GM12878 (cell line): ENCODE measurements around the gene SLC6A11. TPM values are rescaled to one million over a fixed set of nuclear protein-coding genes. Genes with fewer than 3 reads are reported as not detected.

Experiments used
- ATAC-seq: fragments of 200-7000 bp; cut with Tn5 transposase; 3 replicates; pipeline ENCODE4 v1.9.1; 2020; ENCODE audit warnings: mild to moderate bottlenecking, moderate library complexity
- BruUV-seq: library from RNA; stranded (reverse); fragments of 400-500 nt; replicated peaks from 2 replicates; lab custom pipeline; 2021; lab: Mats Ljungman, UMichigan
- CTCF ChIA-PET: fragments of 300-600 bp; sonication (Branson Sonifier 250); formaldehyde crosslinking; extraction: SDS; loops from one replicate; lab custom pipeline; 2021; ENCODE audit warnings: inconsistent platforms; lab: Yijun Ruan, JAX
- POLR2A ChIA-PET: fragments of 350-600 bp; formaldehyde crosslinking; extraction: SDS; loops from one replicate; lab custom pipeline; 2021; ENCODE audit warnings: inconsistent platforms; lab: Charles Lee
- RAD21 ChIA-PET: fragments of 300-600 bp; sonication (Branson Sonifier 250); formaldehyde crosslinking; loops from one replicate; lab custom pipeline; 2023; ENCODE audit warnings: antibody characterized with exemption; ENCODE audit not compliant: unreplicated experiment; lab: Charles Lee
- SMC1A ChIA-PET: fragments of 300-600 bp; sonication (Branson Sonifier 250); formaldehyde crosslinking; loops from one replicate; lab custom pipeline; 2023; ENCODE audit not compliant: unreplicated experiment, uncharacterized antibody; lab: Charles Lee
- DNase-seq: peaks from one replicate; pipeline ENCODE4 v3.0.0-alpha.2; 2011; ENCODE audit warnings: low read depth, low spot score
- FAIRE-seq: peaks from 3 replicates; lab custom pipeline; 2011; peaks lifted over from hg19 to GRCh38; lab: Jason Lieb, UNC
- H2AFZ ChIP-seq: 2 replicates; pipeline ENCODE4 v1.6.0; 2011; ENCODE audit warnings: low read depth, low read length, control low read depth; ENCODE audit not compliant: control insufficient read depth
- H3K27ac ChIP-seq: 2 replicates; pipeline ENCODE4 v1.5.1; 2011; ENCODE audit warnings: control low read depth; ENCODE audit not compliant: control insufficient read depth, insufficient read depth
- H3K27me3 ChIP-seq, 2 experiments: replicated peaks in 1 of 2; 2 replicates each; pipeline versions ENCODE4 v1.6.0 to v1.6.1; 2011; ENCODE audit warnings: low read length in 1 of 2; ENCODE audit not compliant: control insufficient read depth in 2 of 2, insufficient read depth in 2 of 2
- H3K36me3 ChIP-seq, 2 experiments: 2 replicates each; pipeline ENCODE4 v1.5.1; 2011; ENCODE audit warnings: low read length in 1 of 2; ENCODE audit not compliant: control insufficient read depth in 2 of 2, insufficient read depth in 2 of 2
- H3K4me1 ChIP-seq: 2 replicates; pipeline ENCODE4 v1.6.1; 2011; ENCODE audit warnings: mild to moderate bottlenecking, low read length, moderate library complexity, mixed read lengths; ENCODE audit not compliant: control insufficient read depth, insufficient read depth
- H3K4me2 ChIP-seq: 2 replicates; pipeline ENCODE4 v1.6.0; 2011; ENCODE audit warnings: control low read depth; ENCODE audit not compliant: control insufficient read depth, insufficient read depth
- H3K4me3 ChIP-seq: fragments of 200-600 bp; sonication (generic); 2 replicates; pipeline ENCODE4 v1.5.1; 2016
- H3K79me2 ChIP-seq: 2 replicates; pipeline ENCODE4 v1.6.0; 2011; ENCODE audit warnings: low read length; ENCODE audit not compliant: control insufficient read depth, insufficient read depth
- H3K9ac ChIP-seq: 2 replicates; pipeline ENCODE4 v1.8.0; 2011; ENCODE audit warnings: low read length, control low read depth, mixed read lengths; ENCODE audit not compliant: control insufficient read depth, insufficient read depth
- H3K9me3 ChIP-seq: replicated peaks from 3 replicates; pipeline ENCODE4 v1.5.1; 2011; ENCODE audit warnings: mild to moderate bottlenecking, low read length; ENCODE audit not compliant: control insufficient read depth, insufficient read depth
- H4K20me1 ChIP-seq: 2 replicates; pipeline ENCODE4 v1.6.0; 2011; ENCODE audit not compliant: control insufficient read depth, insufficient read depth
- ATF7 ChIP-seq: fragments of 450-650 bp; IDR thresholded peaks from 2 replicates; pipeline ENCODE4 v1.6.1; 2016; ENCODE audit warnings: low read depth, mild to moderate bottlenecking
- EP300 ChIP-seq, 2 experiments: fragments of 150-350 bp in 1 of 2; IDR thresholded peaks; 2 replicates each; pipeline ENCODE4 v1.6.1; 2011 to 2012; ENCODE audit warnings: low read depth in 2 of 2, low read length in 2 of 2, borderline replicate concordance in 1 of 2, improper control_type of control experiment in 1 of 2, inconsistent platforms in 1 of 2; ENCODE audit not compliant: control insufficient read depth in 1 of 2
- GABPA ChIP-seq: IDR thresholded peaks from 2 replicates; pipeline ENCODE4 v1.6.1; 2014; ENCODE audit warnings: antibody characterized with exemption, low read depth, mild to moderate bottlenecking, inconsistent platforms
- HDAC6 ChIP-seq: fragments of 200-600 bp; sonication (generic); IDR thresholded peaks from one replicate; pipeline ENCODE4 v1.8.0; 2017; ENCODE audit warnings: antibody characterized with exemption; ENCODE audit not compliant: unreplicated experiment
- LARP7 ChIP-seq: fragments of 450-650 bp; IDR thresholded peaks from 2 replicates; pipeline ENCODE4 v1.6.1; 2017; ENCODE audit warnings: mild to moderate bottlenecking
- MYB ChIP-seq: fragments of 150-350 bp; IDR thresholded peaks from 2 replicates; pipeline ENCODE4 v1.6.1; 2014; ENCODE audit warnings: mild to moderate bottlenecking, low read depth, low read length, borderline replicate concordance
- SMAD5 ChIP-seq: IDR thresholded peaks from 2 replicates; pipeline ENCODE4 v1.6.1; 2016; ENCODE audit warnings: antibody characterized with exemption, low read depth
- STAT3 ChIP-seq: IDR thresholded peaks from 2 replicates; pipeline ENCODE4 v1.6.1; 2011; ENCODE audit warnings: low read depth, low read length, improper control_type of control experiment
- WRNIP1 ChIP-seq: IDR thresholded peaks from 2 replicates; pipeline ENCODE4 v1.6.1; 2011; ENCODE audit warnings: low read depth, low read length, improper control_type of control experiment, borderline replicate concordance
- YY1 ChIP-seq: IDR thresholded peaks from 2 replicates; pipeline ENCODE4 v1.6.1; 2011; ENCODE audit warnings: low read depth, mild to moderate bottlenecking, low read length
- ZSCAN29 ChIP-seq: fragments of 450-650 bp; IDR thresholded peaks from 2 replicates; pipeline ENCODE4 v1.6.1; 2017; ENCODE audit warnings: mild to moderate bottlenecking, moderate library complexity
- WGBS: methylation state at CpG from one replicate; pipeline ENCODE4 v1.1.6; 2016; ENCODE audit warnings: low lambda C conversion rate; ENCODE audit not compliant: insufficient replicate concordance, insufficient coverage; ENCODE audit errors: missing lambda C conversion rate; 5-methylcytosine and 5-hydroxymethylcytosine counted together
- in situ Hi-C: fragments of 300-500 bp; cut with MboI; formaldehyde crosslinking; loops from 9 replicates; pipeline ENCODE4 v1.14.3; 2018; ENCODE audit warnings: mixed read lengths
- intact Hi-C: fragments of 100-400 bp; cut with micrococcal nuclease; formaldehyde crosslinking; loops from one replicate; pipeline ENCODE4 v1.14.2; 2022; ENCODE audit not compliant: unreplicated experiment
- polyA plus RNA-seq, 11 experiments: library from polyadenylated mRNA; depleted of rRNA in 4 of 11; unstranded in 6 of 11; stranded (reverse) in 5 of 11; fragments of >200 nt; fragmentation: Nextera tagmentation in 4 of 11; fragmentation: Illumina TruSeq in 1 of 11; extraction: Ambion mirVana in 4 of 11; extraction: Trizol in 1 of 11; gene quantifications; 1 replicate in 1 of 11; 2 replicates in 10 of 11; pipeline versions ENCODE4 v1.2.1 to v1.2.3, GENCODE V29; 2011 to 2016; ENCODE audit warnings: inconsistent platforms in 2 of 11, missing spikeins in 2 of 11, low read depth in 1 of 11
- total RNA-seq, 4 experiments: library from RNA; depleted of rRNA in 3 of 4; stranded (reverse); fragments of >200 nt in 3 of 4; fragmentation: Illumina TruSeq in 1 of 4; extraction: Trizol in 1 of 4; gene quantifications; 2 replicates each; pipeline versions ENCODE4 v1.2.1 to v1.2.3, GENCODE V29; 2013 to 2021
- TF ChIP-seq, protein P1 (sequence below): fragments of 450-650 bp; IDR thresholded peaks from 2 replicates; pipeline ENCODE4 v1.6.1; 2017; ENCODE audit warnings: mild to moderate bottlenecking
- TF ChIP-seq, protein P2 (sequence below): fragments of 450-650 bp; IDR thresholded peaks from 2 replicates; pipeline ENCODE4 v1.6.1; 2014; ENCODE audit warnings: mild to moderate bottlenecking
- TF ChIP-seq, protein P3 (sequence below): IDR thresholded peaks from 2 replicates; pipeline ENCODE4 v1.6.1; 2011; ENCODE audit warnings: low read depth, mild to moderate bottlenecking, low read length, moderate library complexity, borderline replicate concordance; ENCODE audit errors: extremely low read depth
- TF ChIP-seq, protein P4 (sequence below): IDR thresholded peaks from 2 replicates; pipeline ENCODE4 v1.6.1; 2011; ENCODE audit warnings: low read depth, low read length, improper control_type of control experiment, borderline replicate concordance

Gene SLC6A11
- total and polyA plus RNA-seq, 10 of the 15 experiments (the other 5 are each of a cell fraction or from before 2014, with no cell fraction given), result not detected

DNA sequence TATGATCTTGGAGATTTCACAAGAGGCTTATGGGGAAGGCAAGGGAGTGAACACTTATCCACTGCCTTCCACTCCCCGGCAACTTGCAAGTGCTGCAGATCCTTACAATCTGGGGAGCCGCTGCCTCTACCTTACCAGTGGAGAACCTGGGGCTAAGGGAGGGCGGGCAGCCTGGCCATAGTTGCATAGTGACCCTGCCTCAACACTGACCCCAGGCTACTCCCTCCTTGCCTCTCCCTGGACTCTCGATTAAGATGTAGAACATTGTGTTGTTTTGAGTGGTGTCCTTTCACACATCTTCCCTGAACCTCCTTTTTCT is 30.6 kb downstream of the SLC6A11 start:
- Histone ChIP-seq H3K27me3 (no peaks in the 10 kb centered on the region), H3K4me1 (peaks cover 3% of the 10 kb centered on the region), H3K9ac (no peak overlapping the region), H3K9me3 (no peaks in the 10 kb centered on the region; the same call in 2 of the 3 replicates), H3K79me2 (no peaks in the 10 kb centered on the region), H3K27ac (no peak overlapping the region), H3K4me3 (no peak overlapping the region), H4K20me1 (no peaks in the 10 kb centered on the region)
- SMC1A ChIA-PET, result no interaction called here
- RAD21 ChIA-PET, result no interaction called here
- ATAC-seq (no peak), DNase-seq (no peak)
- CTCF ChIA-PET, result no interaction called here
- intact Hi-C loops, result no loop called here
- BruUV-seq, result no TSS peak
- no peak for TF ChIP-seq WRNIP1
- TF ChIP-seq, protein P1, sequence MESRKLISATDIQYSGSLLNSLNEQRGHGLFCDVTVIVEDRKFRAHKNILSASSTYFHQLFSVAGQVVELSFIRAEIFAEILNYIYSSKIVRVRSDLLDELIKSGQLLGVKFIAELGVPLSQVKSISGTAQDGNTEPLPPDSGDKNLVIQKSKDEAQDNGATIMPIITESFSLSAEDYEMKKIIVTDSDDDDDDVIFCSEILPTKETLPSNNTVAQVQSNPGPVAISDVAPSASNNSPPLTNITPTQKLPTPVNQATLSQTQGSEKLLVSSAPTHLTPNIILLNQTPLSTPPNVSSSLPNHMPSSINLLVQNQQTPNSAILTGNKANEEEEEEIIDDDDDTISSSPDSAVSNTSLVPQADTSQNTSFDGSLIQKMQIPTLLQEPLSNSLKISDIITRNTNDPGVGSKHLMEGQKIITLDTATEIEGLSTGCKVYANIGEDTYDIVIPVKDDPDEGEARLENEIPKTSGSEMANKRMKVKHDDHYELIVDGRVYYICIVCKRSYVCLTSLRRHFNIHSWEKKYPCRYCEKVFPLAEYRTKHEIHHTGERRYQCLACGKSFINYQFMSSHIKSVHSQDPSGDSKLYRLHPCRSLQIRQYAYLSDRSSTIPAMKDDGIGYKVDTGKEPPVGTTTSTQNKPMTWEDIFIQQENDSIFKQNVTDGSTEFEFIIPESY, result no peak
- TF ChIP-seq HDAC6, result no peak
- TF ChIP-seq MYB, result no peak
- TF ChIP-seq STAT3, result no peak
- TF ChIP-seq, protein P2, sequence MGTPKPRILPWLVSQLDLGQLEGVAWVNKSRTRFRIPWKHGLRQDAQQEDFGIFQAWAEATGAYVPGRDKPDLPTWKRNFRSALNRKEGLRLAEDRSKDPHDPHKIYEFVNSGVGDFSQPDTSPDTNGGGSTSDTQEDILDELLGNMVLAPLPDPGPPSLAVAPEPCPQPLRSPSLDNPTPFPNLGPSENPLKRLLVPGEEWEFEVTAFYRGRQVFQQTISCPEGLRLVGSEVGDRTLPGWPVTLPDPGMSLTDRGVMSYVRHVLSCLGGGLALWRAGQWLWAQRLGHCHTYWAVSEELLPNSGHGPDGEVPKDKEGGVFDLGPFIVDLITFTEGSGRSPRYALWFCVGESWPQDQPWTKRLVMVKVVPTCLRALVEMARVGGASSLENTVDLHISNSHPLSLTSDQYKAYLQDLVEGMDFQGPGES, result no peak
- TF ChIP-seq ZSCAN29, result no peak
- no peak for TF ChIP-seq YY1
- no peak for TF ChIP-seq LARP7
- TF ChIP-seq ATF7, result no peak
- no peak for TF ChIP-seq SMAD5
- TF ChIP-seq GABPA, result no peak
- TF ChIP-seq, protein P3, sequence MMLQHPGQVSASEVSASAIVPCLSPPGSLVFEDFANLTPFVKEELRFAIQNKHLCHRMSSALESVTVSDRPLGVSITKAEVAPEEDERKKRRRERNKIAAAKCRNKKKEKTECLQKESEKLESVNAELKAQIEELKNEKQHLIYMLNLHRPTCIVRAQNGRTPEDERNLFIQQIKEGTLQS, result no peak
- no peak for TF ChIP-seq EP300 (IDR thresholded peaks at IDR 0.05; ENCODE audit: borderline replicate concordance in 1 of 2, control insufficient read depth in 1 of 2, low read depth in 2 of 2, low read length in 2 of 2)
- TF ChIP-seq, protein P4, sequence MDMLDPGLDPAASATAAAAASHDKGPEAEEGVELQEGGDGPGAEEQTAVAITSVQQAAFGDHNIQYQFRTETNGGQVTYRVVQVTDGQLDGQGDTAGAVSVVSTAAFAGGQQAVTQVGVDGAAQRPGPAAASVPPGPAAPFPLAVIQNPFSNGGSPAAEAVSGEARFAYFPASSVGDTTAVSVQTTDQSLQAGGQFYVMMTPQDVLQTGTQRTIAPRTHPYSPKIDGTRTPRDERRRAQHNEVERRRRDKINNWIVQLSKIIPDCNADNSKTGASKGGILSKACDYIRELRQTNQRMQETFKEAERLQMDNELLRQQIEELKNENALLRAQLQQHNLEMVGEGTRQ, result no peak
- TF ChIP-seq, all 136 proteins: peak for 0
- 34% methylated on average over 4 of the region's 4 CpGs for WGBS
- in situ Hi-C loops, result no loop called here
- POLR2A ChIA-PET, result no interaction called here
- no peaks in the 10 kb centered on the region for H3K36me3 ChIP-seq
- no peak for FAIRE-seq
- no peak overlapping the region for H2AFZ ChIP-seq
- H3K4me2 ChIP-seq, result no peak overlapping the region
